NT2/D1 (cell line): ENCODE results near the gene TAX1BP1.

Experiments
- SUZ12 ChIP-seq: IDR thresholded peaks from 2 replicates; pipeline ENCODE4 v1.6.1; 2011; ENCODE audit not compliant: insufficient read length, insufficient read depth; ENCODE audit errors: extremely low read depth
- YY1 ChIP-seq: IDR thresholded peaks from 2 replicates; pipeline ENCODE4 v1.6.1; 2011; ENCODE audit not compliant: insufficient read length, insufficient read depth
- ZNF274 ChIP-seq: IDR thresholded peaks from 2 replicates; pipeline ENCODE4 v1.6.1; 2011; ENCODE audit warnings: mild to moderate bottlenecking, low read depth, low read length

DNA sequence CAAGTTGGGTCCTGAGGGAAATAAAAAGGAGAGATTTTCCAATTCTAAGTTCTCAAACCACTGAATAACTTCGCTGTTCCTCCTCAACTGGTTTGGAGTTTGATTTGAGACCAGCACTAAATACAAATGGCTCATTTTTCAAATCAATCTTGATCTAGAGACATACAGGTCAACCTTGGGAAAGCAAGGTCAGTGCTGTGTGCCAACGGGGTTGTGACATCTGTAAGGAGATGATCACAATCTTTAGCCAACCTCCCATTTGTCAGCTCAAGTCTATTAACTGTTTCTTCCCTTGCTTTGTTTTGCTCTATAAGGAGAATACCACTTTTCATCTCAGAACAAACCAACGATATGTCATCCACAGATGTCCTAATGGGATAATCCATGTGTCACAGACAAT lies 131.1 kb downstream of the TAX1BP1 start:
- TF ChIP-seq YY1 = no peak
- TF ChIP-seq ZNF274 = no peak
- TF ChIP-seq SUZ12 = no peak
